ENCODE data around the gene PTTG1IP.

PTTG1IP gene

GRCh38 chr21:44845418-44846223, 27.9 kb downstream of the PTTG1IP start:
- H2AFZ ChIP-seq (ENCODE audit: low read depth) = no peak overlapping the region
- no peaks in the 10 kb centered on the region for H3K4me1 ChIP-seq (ENCODE audit: low read depth, poor library complexity, severe bottlenecking)
- TF ChIP-seq CTCF (conservative IDR thresholded peaks at IDR 0.05; ENCODE audit: low read depth, low read length) = no peak
- no peak overlapping the region for H3K4me2 ChIP-seq
- H3K4me3 ChIP-seq (IDR thresholded peaks at IDR 0.05; ENCODE audit: insufficient read depth, low read depth, low read length) = no peak overlapping the region
- H4K20me1 ChIP-seq (ENCODE audit: insufficient read depth) = no peaks in the 10 kb centered on the region
- H3K9ac ChIP-seq = no peak overlapping the region
- peaks cover 35% of the 10 kb centered on the region for H3K27me3 ChIP-seq (ENCODE audit: insufficient read depth, low read depth)
- 0 out of 2 replicates have a peak, but pooled peaks cover 6% of the 10 kb centered on the region for H3K36me3 ChIP-seq (ENCODE audit: insufficient read depth)
- H3K27ac ChIP-seq = no peak overlapping the region
- no peaks in the 10 kb centered on the region for H3K79me2 ChIP-seq (ENCODE audit: insufficient read depth, low read depth)

- no peak overlapping the region for H3K4me2 ChIP-seq
- no peaks in the 10 kb centered on the region for H3K79me2 ChIP-seq (ENCODE audit: insufficient read depth, low read depth)
- H3K27ac ChIP-seq = no peak overlapping the region
- H3K4me1 ChIP-seq (ENCODE audit: low read depth, poor library complexity, severe bottlenecking) = no peaks in the 10 kb centered on the region
- H4K20me1 ChIP-seq (ENCODE audit: insufficient read depth) = no peaks in the 10 kb centered on the region
- peaks cover 38% of the 10 kb centered on the region for H3K27me3 ChIP-seq (ENCODE audit: insufficient read depth, low read depth)
- H2AFZ ChIP-seq (ENCODE audit: low read depth) = no peak overlapping the region
- H3K9ac ChIP-seq = no peak overlapping the region
- no peaks in the 10 kb centered on the region for H3K36me3 ChIP-seq (ENCODE audit: insufficient read depth)
- TF ChIP-seq CTCF (conservative IDR thresholded peaks at IDR 0.05; ENCODE audit: low read depth, low read length) = no peak
- H3K4me3 ChIP-seq (IDR thresholded peaks at IDR 0.05; ENCODE audit: insufficient read depth, low read depth, low read length) = no peak overlapping the region
Observed at GRCh38 chr21:44844256-44844655, 29.2 kb downstream of the PTTG1IP start.

- no peak overlapping the region for H3K4me3 ChIP-seq (IDR thresholded peaks at IDR 0.05; ENCODE audit: insufficient read depth, low read depth, low read length)
- H3K4me1 ChIP-seq (ENCODE audit: low read depth, poor library complexity, severe bottlenecking) = no peaks in the 10 kb centered on the region
- no peak for TF ChIP-seq CTCF (conservative IDR thresholded peaks at IDR 0.05; ENCODE audit: low read depth, low read length)
- no peak overlapping the region for H3K4me2 ChIP-seq
- peaks cover 38% of the 10 kb centered on the region for H3K27me3 ChIP-seq (ENCODE audit: insufficient read depth, low read depth)
- no peaks in the 10 kb centered on the region for H4K20me1 ChIP-seq (ENCODE audit: insufficient read depth)
- H3K27ac ChIP-seq = no peak overlapping the region
- H3K36me3 ChIP-seq (ENCODE audit: insufficient read depth) = no peaks in the 10 kb centered on the region
- no peak overlapping the region for H3K9ac ChIP-seq
- no peaks in the 10 kb centered on the region for H3K79me2 ChIP-seq (ENCODE audit: insufficient read depth, low read depth)
- H2AFZ ChIP-seq (ENCODE audit: low read depth) = no peak overlapping the region
Observed at GRCh38 chr21:44842721-44843445, 30.6 kb downstream of the PTTG1IP start.

GRCh38 chr21:44842087-44842486, 31.4 kb downstream of the PTTG1IP start:
- Histone ChIP-seq H3K4me3 (IDR thresholded peaks at IDR 0.05; ENCODE audit: insufficient read depth, low read depth, low read length) (no peak overlapping the region), H3K9ac (no peak overlapping the region), H3K4me2 (no peak overlapping the region), H3K27ac (no peak overlapping the region), H3K4me1 (ENCODE audit: low read depth, poor library complexity, severe bottlenecking) (no peaks in the 10 kb centered on the region), H2AFZ (ENCODE audit: low read depth) (no peak overlapping the region), H3K27me3 (ENCODE audit: insufficient read depth, low read depth) (peaks cover 38% of the 10 kb centered on the region), H3K79me2 (ENCODE audit: insufficient read depth, low read depth) (no peaks in the 10 kb centered on the region), H3K36me3 (ENCODE audit: insufficient read depth) (no peaks in the 10 kb centered on the region), H4K20me1 (ENCODE audit: insufficient read depth) (no peaks in the 10 kb centered on the region)
- no peak for TF ChIP-seq CTCF (conservative IDR thresholded peaks at IDR 0.05; ENCODE audit: low read depth, low read length)
